Kidney (tissue), 14 donors: Measurements from ENCODE around the gene TECTA. TPM values are rescaled to one million over a fixed set of nuclear protein-coding genes. Genes with fewer than 3 reads are reported as not detected.

Experiments
- DNase-seq, 5 donors: peaks; one replicate each; pipeline ENCODE4 v3.0.0-alpha.2; 2013 to 2020
- FAIRE-seq: peaks from 2 replicates; lab custom pipeline; 2012; peaks lifted over from hg19 to GRCh38; lab: Jason Lieb, UNC
- H3K27ac ChIP-seq, 2 donors: one replicate each; pipeline ENCODE4 v1.7.0; 2013; ENCODE audit warnings: low read depth in 2 of 2, low read length in 2 of 2, inconsistent platforms in 1 of 2
- H3K27me3 ChIP-seq: one replicate; pipeline ENCODE4 v1.7.1; 2013; ENCODE audit warnings: low read length, inconsistent platforms; ENCODE audit not compliant: control insufficient read depth, insufficient read depth
- H3K36me3 ChIP-seq, 3 donors: one replicate each; pipeline versions ENCODE4 v1.7.0 to v1.7.1; 2013; ENCODE audit warnings: low read length in 3 of 3, control low read depth in 1 of 3, inconsistent platforms in 1 of 3; ENCODE audit not compliant: insufficient read depth in 3 of 3, control insufficient read depth in 2 of 3
- H3K4me1 ChIP-seq, 3 donors: one replicate each; pipeline versions ENCODE4 v1.7.0 to v1.7.1; 2013; ENCODE audit warnings: low read length in 3 of 3, inconsistent platforms in 1 of 3, low read depth in 1 of 3; ENCODE audit not compliant: control insufficient read depth in 2 of 3, insufficient read depth in 2 of 3
- H3K4me3 ChIP-seq, 3 donors: one replicate each; pipeline versions ENCODE4 v1.7.0 to v1.8.1; 2013; ENCODE audit warnings: low read length in 3 of 3, control low read depth in 1 of 3, inconsistent platforms in 1 of 3
- H3K9ac ChIP-seq, 3 donors: one replicate each; pipeline versions ENCODE4 v1.7.0 to v1.7.1; 2013; ENCODE audit warnings: low read length in 3 of 3, control low read depth in 1 of 3, inconsistent platforms in 1 of 3
- H3K9me3 ChIP-seq, 3 donors: one replicate each; pipeline versions ENCODE4 v1.7.0 to v1.7.1; 2013; ENCODE audit warnings: low read length in 3 of 3, control low read depth in 1 of 3, inconsistent platforms in 1 of 3; ENCODE audit not compliant: control insufficient read depth in 2 of 3, insufficient read depth in 1 of 3
- CTCF ChIP-seq: IDR thresholded peaks from 3 replicates; pipeline ENCODE4 v1.5.1; 2012; ENCODE audit warnings: mild to moderate bottlenecking, moderate library complexity, borderline replicate concordance; ENCODE audit not compliant: insufficient read depth; ENCODE audit errors: extremely low read depth
- intact Hi-C: fragments of 100-400 bp; cut with DNase I; formaldehyde crosslinking; loops from one replicate; pipeline ENCODE4 v1.11.1; 2022
- polyA plus RNA-seq: library from polyadenylated mRNA; stranded (reverse); fragments of 350-450 nt; fragmentation: Illumina TruSeq; extraction: RNeasy Lipid Tissue Mini Kit (QIAGEN cat#74804); gene quantifications from one replicate; pipeline ENCODE4 v1.2.3, GENCODE V29; 2014; ENCODE audit warnings: low read depth, low replicate concordance; ENCODE audit not compliant: insufficient read depth
- total RNA-seq: library from RNA; stranded (reverse); fragmentation: NEBNext Ultra II Directional; extraction: Animal tissue kit (Norgen Biotek cat#: 25700); gene quantifications from one replicate; pipeline ENCODE4 v1.2.1, GENCODE V29; 2021
- donor health status: control.
- donor health status: control.
- donor health status: control.
- donor health status: control.
- donor health status: control.
- donor health status: DM: yes; HTN: yes; CAD: no.
- donor health status: Normal renal cell carcinoma (clear cell type).

Gene TECTA
- total and polyA plus RNA-seq, 2 donors from 2014 or later, result 0.54 to 1.2 TPM

DNA sequence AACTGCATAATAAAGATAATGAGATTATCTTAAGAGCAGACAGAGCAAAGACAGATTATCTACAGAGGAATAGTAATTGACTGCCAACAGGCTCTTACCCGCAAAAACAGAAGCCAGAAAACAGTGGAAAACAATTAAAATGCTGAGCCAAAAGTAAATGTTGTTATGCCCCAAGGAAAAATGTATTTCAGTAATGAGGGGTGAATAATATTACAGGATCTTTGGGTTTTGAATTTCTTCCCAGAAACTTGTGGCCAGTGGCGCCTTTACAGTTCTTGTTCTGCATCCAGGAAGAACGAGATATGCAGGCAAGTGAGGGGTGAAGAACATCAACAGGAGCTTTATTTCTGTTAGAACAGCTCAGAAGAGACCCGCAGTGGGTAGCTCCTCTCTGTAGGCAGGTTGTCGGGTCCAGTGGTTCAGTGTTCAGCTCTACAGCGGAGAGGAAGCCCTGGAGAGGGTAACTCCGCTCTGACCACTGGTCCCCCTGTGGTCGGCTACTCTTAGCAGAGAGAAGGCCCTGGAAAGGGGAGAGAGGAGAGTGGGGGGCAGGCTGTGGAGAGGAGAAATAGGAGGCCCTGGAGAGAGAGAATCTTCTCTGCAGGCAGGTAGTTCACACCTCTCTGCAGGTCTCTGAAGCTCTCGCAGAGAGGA, 139.7 kb downstream of the TECTA start:
- no peaks in the 10 kb centered on the region for H3K4me1 ChIP-seq
- no peak for TF ChIP-seq CTCF

More for the DNA sequence above, 139.7 kb downstream of the TECTA start:
- H3K9ac ChIP-seq, result no peak overlapping the region
- no peak overlapping the region for H3K4me3 ChIP-seq
- H3K27me3 ChIP-seq, result no peaks in the 10 kb centered on the region
- no peak for FAIRE-seq
- H3K36me3 ChIP-seq, result no peaks in the 10 kb centered on the region
- no peaks in the 10 kb centered on the region for H3K9me3 ChIP-seq
- no peak for DNase-seq
- intact Hi-C loops, result no loop called here
- no peak overlapping the region for H3K27ac ChIP-seq

Other genes with a start within 250 kb of the TECTA start
- gene TBCEL, start 77.1 kb upstream of the TECTA start, total RNA-seq, result 41.8 TPM
- gene TBCEL, start 77.1 kb upstream of the TECTA start, polyA plus RNA-seq, result 5.0 TPM
- gene SC5D, start 191.5 kb downstream of the TECTA start, total RNA-seq, result 26.6 TPM
- gene SC5D, start 191.5 kb downstream of the TECTA start, polyA plus RNA-seq, result 43.3 TPM